ENCODE measurements around the gene ACO2. TPM values are rescaled to one million over a fixed set of nuclear protein-coding genes. Genes with fewer than 3 reads are reported as not detected.
"Not testable (repeated sequence)": the region's sequence is repeated elsewhere in the genome, so short reads cannot be mapped to it uniquely, and the experiment has no call there.

ACO2 gene
- polyA plus RNA-seq, 4 donors, result 131 to 150 (median 142) TPM

DNA sequence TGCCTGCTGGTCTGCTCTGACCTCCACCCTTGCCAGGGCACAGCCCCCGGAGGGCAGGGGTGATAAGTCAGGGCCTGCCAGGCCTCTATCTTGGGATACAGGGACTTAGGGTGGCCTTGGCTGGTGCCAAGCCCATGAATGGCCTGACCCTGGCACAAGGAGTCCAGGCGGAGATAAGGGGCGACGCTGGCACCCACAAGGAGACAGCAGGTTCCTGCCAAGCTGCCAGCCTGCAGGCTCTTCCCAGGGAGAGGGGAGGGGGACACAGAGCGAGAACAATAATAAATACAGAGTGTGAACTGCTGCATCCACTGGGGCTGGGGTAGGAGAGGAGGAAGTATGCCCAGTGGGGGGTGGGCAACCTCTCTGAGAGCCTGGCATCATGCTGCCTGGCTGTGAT is 92.9 kb downstream of the ACO2 start:
- DNase-seq (ENCODE audit: low read depth in 4 of 4, low spot score in 3 of 4), result no peak

DNA sequence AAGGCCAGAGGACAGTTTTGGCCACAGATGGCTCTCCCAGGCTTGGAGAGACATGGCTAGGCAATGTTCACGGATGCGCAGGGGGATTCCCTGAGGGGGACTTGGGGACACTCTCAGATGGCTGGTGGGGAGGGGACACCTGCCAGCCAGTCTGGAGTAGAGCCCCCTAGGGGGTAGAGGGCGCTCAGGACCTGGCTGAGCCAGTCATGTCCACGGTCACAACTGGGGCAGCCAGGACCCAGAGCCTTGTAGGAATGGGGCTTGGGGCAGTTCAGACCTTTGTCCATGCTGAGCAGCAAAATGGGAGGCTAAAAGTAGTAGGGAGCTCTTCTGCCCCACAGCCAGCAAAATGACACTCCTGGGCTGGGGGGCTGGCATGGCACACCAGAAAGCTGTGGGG is 93.5 kb downstream of the ACO2 start:
- DNase-seq (ENCODE audit: low read depth in 4 of 4, low spot score in 3 of 4), result no peak

DNA sequence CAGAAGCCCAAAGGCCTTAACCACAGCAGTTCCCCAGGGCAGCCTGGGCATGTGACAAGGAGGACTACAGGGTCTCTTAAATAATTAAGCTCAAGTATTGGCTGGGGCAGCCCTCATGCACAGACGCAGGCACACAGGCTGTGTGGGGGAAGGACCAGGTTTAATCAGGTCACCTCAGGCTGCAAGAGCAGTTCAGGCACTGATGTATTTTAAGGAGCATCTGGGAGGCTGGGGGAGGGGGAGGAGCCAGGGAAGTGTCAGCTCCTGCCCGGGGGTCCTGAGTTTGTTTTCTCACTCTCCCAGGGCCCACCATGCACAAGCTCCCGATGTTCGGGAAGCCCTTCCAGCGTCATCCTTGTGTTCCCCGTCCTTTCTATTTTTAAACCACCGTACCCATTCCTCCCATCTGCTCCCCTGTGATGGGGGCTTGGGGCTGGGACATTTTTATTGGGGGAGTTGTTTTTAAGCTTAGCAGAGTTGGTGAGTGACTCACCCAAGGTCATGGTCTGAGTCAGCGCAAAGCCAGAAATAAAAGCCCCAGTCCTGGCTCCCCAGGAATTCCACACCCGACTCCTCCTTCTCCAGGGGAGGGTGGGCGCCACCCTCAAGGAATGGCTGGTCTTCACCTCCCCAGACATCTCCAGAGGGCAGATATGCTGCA is 94.3 kb downstream of the ACO2 start:
- no peak for DNase-seq (ENCODE audit: low read depth in 4 of 4, low spot score in 3 of 4)

DNA sequence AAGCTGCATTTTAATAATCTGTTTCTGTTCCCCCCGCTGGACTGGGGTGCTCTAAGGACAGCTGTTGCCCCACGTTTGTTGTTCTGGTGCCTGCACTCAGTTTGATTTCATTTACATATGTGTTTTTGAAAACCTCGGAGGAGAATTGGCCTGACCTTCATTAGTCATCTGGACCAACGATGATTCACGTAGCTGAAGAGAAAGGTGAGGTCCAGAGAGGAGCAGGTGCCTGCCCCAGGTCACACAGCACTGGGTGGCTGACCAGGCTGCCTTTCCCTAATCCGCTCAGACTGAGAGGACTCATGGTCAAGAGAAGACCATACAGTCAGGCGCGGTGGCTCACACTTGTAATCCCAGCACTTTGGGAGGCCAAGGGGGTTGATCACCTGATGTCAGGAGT is 95.6 kb downstream of the ACO2 start:
- DNase-seq (ENCODE audit: low read depth in 4 of 4, low spot score in 3 of 4), result no peak

DNA sequence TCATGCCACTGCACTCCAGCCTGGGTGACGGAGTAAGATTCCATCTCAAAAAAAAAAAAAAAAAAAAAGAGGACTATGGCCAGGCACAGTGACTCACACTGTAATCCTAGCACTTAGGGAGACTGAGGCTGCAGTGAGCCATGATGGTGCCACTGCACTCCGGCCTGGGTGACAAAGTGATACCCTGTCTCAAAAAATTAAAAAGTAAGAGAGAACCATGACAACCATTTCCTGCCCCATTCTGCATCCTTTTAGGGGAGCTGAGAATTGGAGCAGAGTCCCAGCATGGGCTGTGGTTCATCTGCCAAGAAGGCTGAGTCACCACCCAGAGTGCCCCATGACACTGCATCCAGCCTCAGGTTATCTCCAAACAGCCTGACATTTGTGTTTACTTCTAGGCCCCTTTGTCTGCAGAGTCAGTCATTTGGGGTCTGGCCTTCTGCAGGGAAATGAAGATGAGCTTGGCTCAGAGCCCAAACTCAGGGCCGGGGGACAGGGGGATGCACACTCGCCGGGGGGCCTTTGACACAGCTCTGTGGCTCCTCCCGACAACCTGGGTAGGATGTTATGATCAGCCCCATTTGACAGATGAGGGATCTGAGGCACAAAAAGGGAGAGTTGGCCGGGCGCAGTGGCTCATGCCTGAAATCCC is 96.6 kb downstream of the ACO2 start:
- DNase-seq (ENCODE audit: low read depth in 4 of 4, low spot score in 3 of 4), result no peak

DNA sequence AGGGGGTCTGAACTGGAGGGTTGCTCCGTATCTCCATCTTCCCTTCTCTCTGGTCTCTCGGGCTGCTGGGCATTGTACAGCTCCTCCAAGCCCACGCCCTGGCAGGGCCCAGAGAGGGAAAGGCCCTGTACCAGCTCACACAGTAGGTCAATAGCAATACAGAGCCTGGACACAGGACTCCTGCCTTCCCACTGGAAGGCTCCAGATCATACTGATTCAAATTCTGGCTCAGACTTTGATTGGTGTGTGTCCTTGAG is 98.5 kb downstream of the ACO2 start:
- no peak for DNase-seq (ENCODE audit: low read depth in 4 of 4, low spot score in 3 of 4)

DNA sequence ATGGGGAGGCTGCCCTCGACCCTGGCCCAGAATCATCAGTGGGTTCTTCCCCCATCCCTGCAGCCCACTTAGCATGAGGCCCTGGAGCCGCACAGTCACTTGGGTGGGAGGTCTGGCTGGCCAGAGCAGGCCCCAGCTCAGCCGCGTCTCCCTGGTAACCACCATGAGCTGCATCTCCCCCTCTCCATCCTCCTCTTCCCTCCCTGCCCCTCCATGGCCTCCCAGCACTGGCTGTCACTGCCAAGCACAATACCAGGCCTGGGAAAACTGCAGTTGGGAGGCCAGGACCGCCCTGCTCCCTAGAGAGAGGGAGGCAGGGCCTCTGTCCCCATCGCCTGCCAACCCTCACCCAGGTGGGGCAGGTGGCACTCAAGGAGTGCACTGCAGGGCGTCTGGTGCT is 99.9 kb downstream of the ACO2 start:
- DNase-seq (ENCODE audit: low read depth in 4 of 4, low spot score in 3 of 4), result no peak

DNA sequence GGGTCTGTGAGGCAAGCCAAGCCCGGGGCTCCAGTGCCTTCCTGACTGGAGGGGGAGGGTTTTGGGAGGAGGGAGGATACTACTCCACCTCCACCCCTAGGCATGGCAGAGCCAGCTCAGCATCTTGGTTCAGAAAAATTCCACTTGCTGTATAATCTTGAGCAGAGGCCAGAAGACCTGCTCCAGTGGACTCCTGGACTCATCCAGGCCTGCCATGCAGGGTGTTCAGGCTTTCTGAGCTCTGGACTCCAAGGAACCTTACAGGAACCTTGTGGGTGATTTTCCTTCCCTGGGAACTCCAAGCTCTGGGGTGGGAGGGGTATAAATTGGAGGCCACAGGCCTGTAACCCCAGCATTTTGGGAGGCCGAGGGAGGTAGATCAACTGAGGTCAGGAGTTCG is 101.3 kb downstream of the ACO2 start:
- no peak for DNase-seq (ENCODE audit: low read depth in 4 of 4, low spot score in 3 of 4)

DNA sequence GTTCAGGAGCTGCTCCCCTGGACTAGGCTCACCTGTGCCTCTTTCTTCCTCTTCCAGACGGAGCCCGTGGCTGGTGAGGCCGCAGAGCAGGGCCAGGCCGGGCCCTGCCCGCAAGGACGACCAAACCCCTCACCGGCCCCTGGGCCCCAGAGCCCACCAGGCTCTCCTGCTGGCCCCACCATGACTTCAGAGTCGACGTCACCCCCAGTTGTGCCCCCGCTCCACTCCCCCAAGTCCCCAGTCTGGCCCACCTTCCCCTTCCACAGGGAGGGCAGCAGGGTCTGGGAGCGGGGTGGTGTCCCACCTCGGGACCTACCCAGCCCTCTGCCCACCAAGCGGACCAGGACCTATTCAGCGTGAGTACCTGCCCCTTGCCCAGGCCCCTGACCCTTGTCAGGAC is 102.9 kb downstream of the ACO2 start:
- DNase-seq (ENCODE audit: low read depth in 4 of 4, low spot score in 3 of 4), result no peak

DNA sequence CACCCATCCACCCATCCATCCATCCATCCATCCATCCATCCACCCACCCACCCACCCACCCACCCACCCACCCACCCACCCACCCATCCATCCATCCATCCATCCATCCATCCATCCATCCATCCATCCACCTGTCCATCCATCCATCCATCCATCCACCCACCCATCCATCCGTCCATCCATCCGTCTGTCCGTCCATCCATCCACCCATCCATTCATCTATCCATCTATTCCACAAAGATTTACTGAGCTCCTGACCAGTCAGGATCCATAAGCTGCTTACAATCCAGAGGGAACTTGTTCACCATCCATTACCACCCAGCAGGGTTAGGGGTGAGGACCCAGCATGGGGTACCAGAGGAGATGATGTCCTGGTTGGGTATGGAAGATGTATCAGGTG is 103.4 kb downstream of the ACO2 start:
- not testable (repeated sequence) for DNase-seq (ENCODE audit: low read depth in 4 of 4, low spot score in 3 of 4)

DNA sequence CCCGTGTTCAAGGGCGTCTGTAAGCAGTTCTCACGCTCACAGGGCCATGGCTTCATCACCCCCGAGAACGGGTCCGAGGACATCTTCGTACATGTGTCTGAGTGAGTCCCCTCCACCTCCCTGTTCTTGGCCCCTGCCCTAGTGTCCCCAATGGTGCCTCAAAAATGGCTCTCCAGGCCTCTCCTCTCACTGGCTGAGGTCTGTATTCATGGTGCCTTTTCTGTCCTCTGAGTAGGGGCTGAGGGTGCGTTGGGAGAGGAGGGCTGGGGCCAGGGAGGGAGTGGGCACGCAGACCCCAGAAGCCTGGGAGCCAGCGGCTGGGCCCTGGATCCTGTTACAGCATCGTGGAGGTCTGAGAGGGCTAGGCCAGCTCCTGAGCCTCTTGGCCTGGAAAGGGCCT is 104.8 kb downstream of the ACO2 start:
- DNase-seq (ENCODE audit: low read depth in 4 of 4, low spot score in 3 of 4), result no peak

DNA sequence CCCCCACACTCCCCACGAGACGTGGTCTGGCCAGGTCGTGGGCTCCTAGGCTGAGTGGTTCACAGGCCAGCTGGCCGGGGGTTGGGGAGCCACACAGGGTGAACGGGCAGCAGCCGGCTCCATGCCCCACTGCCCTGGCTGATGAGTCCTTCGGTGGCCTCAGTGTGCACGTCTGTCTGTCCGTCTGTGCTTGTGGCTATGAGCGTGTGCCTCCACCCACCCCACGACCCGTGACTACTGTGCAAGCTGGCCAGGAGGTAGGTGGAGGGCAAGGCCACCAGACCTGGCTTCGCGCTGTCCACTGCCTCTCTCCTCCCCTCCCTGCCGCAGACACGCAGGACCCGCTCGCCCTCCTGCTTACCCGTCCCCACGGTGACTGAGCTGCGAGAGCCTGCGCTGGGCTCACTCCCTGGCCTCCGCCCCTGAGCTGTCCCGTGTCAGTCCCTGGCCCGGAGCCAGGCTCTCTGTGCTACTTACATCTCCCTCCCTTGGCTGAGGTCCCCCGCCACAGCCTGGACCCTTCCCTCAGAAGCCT is 106.0 kb downstream of the ACO2 start:
- no peak for DNase-seq (ENCODE audit: low read depth in 4 of 4, low spot score in 3 of 4)

DNA sequence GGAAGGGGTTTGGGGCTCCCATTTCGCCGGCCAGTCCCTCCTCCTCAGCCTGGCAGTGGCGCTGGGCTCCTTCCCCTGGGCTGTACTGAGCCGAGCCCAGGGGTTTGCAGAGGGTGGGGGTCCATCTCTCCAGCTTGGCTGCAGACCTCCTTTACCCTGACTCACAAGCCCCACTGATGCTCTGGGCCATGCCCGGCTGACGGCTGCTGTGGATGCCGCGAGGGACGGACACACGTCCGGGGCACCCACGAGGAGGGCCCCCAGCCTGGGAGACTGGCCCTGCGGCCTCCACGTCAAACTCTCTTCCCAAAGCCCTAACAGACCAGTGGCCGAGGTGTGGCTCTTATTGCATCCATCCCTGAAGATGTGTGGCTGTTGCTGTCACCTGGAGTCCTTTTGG is 106.6 kb downstream of the ACO2 start:
- no peak for DNase-seq (ENCODE audit: low read depth in 4 of 4, low spot score in 3 of 4)

DNA sequence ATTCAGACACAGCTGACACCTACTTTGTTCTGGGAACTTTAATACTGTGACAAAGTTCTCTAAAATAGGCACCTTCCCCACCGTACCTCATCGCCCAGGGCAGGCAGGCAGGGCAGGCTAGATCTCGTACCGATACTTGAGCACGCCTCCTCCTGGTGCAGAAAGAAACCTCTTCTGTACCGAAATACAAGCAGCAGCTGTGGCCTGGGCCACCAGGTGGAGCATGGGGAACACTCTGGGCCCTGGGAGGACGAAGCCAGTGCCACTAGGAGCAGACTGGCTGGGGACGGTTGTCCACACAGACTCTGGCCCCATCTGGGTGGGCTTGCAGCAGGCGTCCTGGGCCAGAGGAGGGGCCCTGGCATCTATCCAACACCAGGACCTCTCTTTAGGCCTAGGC is 108.0 kb downstream of the ACO2 start:
- no peak for DNase-seq (ENCODE audit: low read depth in 4 of 4, low spot score in 3 of 4)

DNA sequence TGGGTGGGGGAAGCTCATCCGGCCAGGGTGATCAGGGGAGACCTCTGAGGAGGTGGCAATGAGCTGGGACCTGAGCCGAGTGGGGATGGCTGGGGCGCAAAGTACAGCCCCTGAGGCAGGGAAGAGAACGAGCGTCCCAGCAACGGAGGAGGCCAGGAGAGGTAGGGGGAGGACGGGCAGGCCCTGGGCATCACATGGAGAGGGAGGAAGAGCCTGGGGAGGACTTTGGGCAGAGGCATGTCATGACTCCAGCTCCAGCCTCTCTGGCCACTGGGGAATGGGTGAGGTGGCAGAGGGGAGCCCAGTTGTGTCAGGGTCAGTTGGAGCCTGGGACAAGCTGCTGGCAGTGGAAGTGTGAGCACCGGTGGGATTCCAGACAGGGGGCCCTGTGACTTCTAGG is 109.2 kb downstream of the ACO2 start:
- no peak for DNase-seq (ENCODE audit: low read depth in 4 of 4, low spot score in 3 of 4)

Other genes with a start within 250 kb of the ACO2 start
- gene CHADL, start 228.2 kb upstream of the ACO2 start, polyA plus RNA-seq (ENCODE audit: insufficient read length in 4 of 4), result 1 to 10 TPM; 2.8 to 4.3 (median 3.3) TPM
- 10 to 100 TPM; 45.3 to 57.5 (median 50.0) TPM for gene RANGAP1, start 182.9 kb upstream of the ACO2 start, polyA plus RNA-seq (ENCODE audit: insufficient read length in 4 of 4)
- gene ZC3H7B, start 167.6 kb upstream of the ACO2 start, polyA plus RNA-seq (ENCODE audit: insufficient read length in 4 of 4), result 10 to 100 TPM; 80.3 to 95.3 (median 85.7) TPM
- gene TEF, start 87.2 kb upstream of the ACO2 start, polyA plus RNA-seq (ENCODE audit: insufficient read length in 4 of 4), result 10 to 100 TPM; 17.4 to 18.5 (median 18.3) TPM
- 10 to 100 TPM; 52.3 to 59.4 (median 55.7) TPM for gene TOB2, start 22.3 kb upstream of the ACO2 start, polyA plus RNA-seq (ENCODE audit: insufficient read length in 4 of 4)
- 10 to 100 TPM; 55.8 to 68.1 (median 58.1) TPM for gene PHF5A, start 425 bp upstream of the ACO2 start, polyA plus RNA-seq (ENCODE audit: insufficient read length in 4 of 4)
- gene POLR3H, start 75.4 kb downstream of the ACO2 start, polyA plus RNA-seq (ENCODE audit: insufficient read length in 4 of 4), result 10 to 100 TPM; 30.0 to 37.0 (median 31.2) TPM
- 1 to 10 TPM; 4.9 to 9.4 (median 6.4) TPM for gene CSDC2, start 91.9 kb downstream of the ACO2 start, polyA plus RNA-seq (ENCODE audit: insufficient read length in 4 of 4)
- 10 to 100 TPM; 48.8 to 65.9 (median 52.4) TPM for gene PMM1, start 120.7 kb downstream of the ACO2 start, polyA plus RNA-seq (ENCODE audit: insufficient read length in 4 of 4)
- 10 to 100 TPM; 26.0 to 29.7 (median 28.1) TPM for gene DESI1, start 151.9 kb downstream of the ACO2 start, polyA plus RNA-seq (ENCODE audit: insufficient read length in 4 of 4)
- 100 to 1,000 TPM; 333 to 384 (median 357) TPM for gene XRCC6, start 152.2 kb downstream of the ACO2 start, polyA plus RNA-seq (ENCODE audit: insufficient read length in 4 of 4)
- gene SNU13, start 219.8 kb downstream of the ACO2 start, polyA plus RNA-seq (ENCODE audit: insufficient read length in 4 of 4), result 100 to 1,000 TPM; 145 to 173 (median 159) TPM
- 1 to 10 TPM; 1.3 to 2.9 (median 2.4) TPM for gene MEI1, start 230.4 kb downstream of the ACO2 start, polyA plus RNA-seq (ENCODE audit: insufficient read length in 4 of 4)

Measured in right renal pelvis (tissue), 4 donors.